GM21367 (cell line): ENCODE results near the gene CFAP57.
A peak's percentile ranks its signal among the peaks of the same experiment; 100 is the strongest.

ENCODE experiments used
- ATAC-seq: cut with Tn5 transposase; IDR thresholded peaks from one replicate; pipeline ENCODE4 v1.9.1; 2021; ENCODE audit not compliant: unreplicated experiment

The CFAP57 gene

DNA sequence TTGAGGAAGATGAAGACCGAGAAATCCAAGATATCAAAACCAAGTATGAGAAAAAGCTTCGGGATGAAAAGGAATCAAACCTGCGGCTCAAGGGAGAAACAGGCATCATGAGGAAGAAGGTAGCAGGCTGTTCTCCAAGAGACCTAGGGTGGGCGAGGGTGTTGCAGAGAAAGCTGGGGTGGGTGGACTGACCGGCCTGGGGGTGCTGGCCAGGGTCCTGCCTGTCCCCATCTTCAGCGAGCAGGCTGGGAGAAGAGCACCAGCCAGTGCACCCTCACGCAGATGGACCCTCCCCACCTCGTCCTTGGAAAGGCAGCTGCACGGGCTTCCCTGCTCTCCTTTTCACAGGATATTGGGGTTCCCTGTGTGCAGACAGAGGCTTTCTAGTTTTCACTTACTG is 50.7 kb downstream of the CFAP57 start:
- no peak for ATAC-seq

- no peak for ATAC-seq
These were observed 53.0 kb downstream of the CFAP57 start for GRCh38 chr1:43225168-43225567.

DNA sequence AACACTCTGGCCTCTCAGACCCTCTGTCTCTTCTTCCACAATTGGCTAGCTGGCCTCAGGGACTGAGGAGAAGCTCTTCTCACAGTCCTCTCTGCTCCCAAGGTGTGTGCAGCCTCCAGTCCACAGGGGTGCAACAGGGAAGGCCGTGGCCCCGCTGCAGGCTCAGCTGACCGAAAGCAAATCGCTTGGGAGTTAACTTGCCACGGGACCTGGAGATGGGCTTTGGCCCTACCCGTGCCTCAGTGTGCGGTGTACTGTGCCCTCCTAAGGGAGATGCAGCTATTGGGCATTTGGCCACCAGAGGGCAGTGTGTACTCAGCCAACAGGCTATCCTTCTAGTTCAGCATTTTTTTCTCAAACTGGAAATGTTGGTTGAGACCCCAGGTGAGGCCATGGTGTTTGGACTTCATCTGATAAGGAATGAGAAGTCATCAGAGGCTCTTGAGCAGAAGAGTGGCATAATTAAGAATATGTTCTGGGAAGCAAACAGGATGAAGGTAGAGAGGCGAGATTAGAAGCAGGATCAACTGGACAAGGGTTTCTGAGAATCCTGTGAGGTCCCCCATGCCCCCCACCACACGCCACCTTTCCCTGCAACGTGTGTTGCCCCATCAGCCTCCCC is 55.1 kb downstream of the CFAP57 start:
- ATAC-seq: no peak

DNA sequence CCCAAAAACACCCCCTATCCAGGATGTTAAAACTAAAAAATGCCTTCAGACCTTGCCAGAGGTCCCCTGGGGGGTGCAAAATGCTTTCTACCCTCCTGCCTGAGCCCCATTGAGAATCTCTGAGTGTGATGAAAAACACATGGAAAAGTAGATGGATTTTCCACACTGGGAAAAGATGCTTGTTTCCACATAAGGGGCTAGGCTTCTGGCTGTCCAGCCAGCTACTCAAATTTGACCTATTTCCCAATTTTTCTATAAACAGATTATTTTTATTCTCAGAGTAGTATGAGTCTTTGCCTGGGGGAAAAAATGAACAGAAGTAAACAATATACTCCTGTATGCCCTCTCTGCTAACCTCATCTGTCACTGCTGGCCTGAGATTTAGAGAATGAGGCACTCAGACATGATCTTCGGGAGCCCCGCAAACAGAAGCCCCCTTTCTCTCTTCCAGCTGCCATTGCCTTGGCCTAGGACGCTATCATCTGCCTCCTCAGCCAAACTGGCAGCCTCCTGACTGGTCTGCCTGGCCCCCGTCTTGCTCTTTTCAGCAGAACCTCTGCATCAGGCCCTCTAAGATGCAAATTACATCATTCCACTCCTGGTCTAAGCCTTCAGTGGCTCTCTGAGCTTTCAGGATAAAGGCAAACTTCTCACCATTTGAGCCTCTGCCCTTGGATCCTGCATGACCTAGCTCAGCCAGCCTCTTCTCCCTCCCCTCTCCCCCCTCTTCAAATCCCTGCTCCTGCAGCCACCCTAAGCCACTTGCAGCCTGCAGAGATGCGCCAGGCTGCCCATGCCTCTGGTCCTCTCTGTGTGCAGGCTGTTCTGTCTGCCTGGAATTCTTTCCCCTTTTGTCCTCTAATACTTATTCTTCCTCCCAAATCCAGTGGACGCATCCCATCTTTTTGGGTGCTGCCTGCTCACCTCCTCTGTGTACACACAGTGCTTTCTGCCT is 58.0 kb downstream of the CFAP57 start:
- ATAC-seq: no peak

- ATAC-seq: no peak
These were observed 59.9 kb downstream of the CFAP57 start for GRCh38 chr1:43232074-43232473.

- no peak for ATAC-seq
These were observed 60.4 kb downstream of the CFAP57 start for GRCh38 chr1:43232482-43232881.

- ATAC-seq: no peak
These were observed 61.5 kb downstream of the CFAP57 start for GRCh38 chr1:43233631-43234030.

DNA sequence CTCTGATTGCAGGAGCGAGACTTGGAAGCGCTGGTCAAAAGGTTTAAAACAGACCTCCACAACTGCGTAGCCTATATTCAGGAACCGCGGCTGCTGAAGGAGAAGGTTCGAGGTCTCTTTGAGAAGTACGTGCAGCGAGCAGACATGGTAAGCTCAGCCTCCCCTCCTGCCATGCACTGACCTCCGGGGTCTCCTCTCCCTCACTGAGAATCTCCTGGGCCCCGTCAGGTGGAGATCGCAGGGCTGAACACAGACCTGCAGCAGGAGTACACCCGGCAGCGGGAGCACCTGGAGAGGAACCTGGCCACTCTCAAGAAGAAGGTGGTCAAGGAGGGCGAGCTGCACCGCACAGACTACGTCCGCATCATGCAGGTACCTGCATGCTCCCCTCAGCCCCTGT is 62.1 kb downstream of the CFAP57 start:
- no peak for ATAC-seq

DNA sequence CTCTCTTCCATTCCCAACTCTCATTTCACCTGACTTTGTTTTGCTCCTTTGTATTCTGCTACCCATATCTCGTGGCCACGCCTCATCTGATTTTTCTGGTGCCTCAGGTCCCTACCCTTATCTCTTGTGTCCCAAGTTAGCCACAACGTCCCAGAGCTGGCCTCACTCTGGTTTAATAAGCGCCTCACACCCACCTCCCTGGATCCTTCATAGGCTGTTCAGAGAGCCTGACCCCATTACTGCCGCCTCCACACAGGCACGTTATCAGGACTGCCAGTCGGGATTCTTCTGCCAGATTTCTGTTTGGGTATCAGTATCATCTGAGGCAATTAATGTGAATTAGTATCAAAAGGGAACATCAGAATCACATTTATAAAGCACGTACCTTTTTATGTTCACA is 62.9 kb downstream of the CFAP57 start:
- no peak for ATAC-seq

- ATAC-seq: no peak
These were observed 63.5 kb downstream of the CFAP57 start for GRCh38 chr1:43235451-43236121.

GRCh38 chr1:43237121-43237520 is 65.0 kb downstream of the CFAP57 start:
- ATAC-seq: no peak

DNA sequence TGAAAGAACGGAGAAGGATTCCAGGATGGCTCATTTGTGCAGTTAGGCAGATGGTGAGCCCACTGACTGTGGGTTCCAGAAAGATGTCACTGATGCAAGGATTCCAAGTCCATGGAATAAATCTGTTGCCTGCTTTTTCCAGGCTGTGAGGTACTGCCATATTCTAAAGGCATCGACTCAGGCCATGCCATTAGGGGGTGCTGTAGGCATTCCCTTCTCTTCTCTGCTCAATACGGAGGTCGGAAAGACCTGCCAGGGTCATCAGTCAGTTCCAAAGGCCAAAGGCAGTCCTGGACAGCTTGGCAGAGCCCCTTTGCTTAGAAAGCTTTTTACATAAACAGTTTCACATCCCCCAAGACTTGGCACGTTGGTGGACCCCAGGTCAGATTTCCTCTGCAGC is 66.0 kb downstream of the CFAP57 start:
- no peak for ATAC-seq

DNA sequence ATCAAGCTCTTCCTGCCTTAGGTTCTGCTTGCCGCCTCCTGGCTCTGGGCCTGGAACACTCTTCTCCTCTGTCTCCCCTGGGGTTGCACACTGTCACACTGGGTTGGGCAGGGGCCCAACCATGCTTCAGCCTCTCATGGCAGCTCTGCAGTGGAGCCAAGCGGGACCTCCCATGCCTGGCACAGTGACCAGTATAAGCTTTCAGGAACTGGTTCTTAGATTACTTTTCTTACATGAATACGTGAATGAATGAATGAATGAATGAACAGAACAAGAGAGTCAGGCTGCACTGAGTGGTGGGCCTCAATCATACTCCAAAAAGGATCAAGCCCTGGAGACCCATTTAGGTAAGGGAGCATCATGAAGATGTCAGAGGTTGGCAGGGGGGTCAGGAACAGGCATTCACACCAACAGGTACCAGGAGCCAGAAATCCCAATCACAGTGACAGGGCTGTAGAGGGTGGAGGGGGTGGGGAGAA is 66.9 kb downstream of the CFAP57 start:
- no peak for ATAC-seq

- peak; percentile 81 for ATAC-seq
These were observed 67.4 kb downstream of the CFAP57 start for GRCh38 chr1:43239484-43239883.

GRCh38 chr1:43241413-43241836 is 69.3 kb downstream of the CFAP57 start:
- ATAC-seq: no peak

DNA sequence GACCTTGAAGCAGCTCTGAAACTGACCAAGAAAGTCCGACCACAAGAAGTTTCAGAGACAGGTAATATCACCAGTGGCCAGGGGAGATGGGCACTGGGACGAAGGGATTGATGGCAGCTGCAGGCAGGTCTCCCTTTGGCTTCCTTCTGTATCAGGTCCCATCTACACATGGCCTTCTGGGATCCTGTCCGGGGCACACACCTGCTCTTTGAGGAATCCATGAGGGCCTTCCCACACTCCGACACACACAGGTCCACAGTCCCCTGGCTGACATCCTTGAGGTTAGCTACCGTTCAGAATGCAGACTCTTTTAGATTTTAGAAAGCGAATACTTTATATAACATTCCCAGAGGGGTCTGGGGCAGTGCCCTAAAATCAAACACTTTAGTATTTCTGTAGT is 71.2 kb downstream of the CFAP57 start:
- ATAC-seq: no peak

- ATAC-seq: no peak
These were observed 74.5 kb downstream of the CFAP57 start for GRCh38 chr1:43246466-43247213.

DNA sequence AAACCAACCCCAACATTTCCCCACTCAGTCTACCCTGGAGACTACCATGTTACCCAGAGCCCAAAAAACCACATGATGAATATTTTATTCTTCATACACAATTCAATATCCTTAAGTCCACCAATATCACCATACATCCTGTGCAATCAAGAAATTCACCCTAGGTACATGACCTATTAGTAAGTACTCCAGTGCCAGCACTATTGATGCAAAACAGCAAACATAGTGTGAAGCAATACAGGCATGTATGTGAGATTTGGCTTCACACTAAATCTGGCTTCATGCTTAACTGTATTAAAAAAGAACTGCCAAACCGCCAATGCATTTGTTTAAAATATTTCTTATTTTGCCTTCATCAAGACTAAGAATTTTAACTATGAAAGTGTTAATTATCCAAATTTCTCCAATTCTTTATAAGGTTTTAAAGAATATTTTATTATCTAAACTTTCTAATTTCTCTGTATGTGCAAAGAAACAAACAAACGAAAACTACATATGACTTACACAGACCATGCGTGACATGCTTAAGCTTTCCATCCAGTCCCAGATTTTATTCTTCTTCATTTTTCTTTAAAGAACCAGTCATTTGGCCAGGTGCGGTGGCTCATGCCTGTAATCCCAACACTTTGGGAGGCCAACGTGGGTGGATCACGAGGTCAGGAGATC is 75.3 kb downstream of the CFAP57 start:
- no peak for ATAC-seq

DNA sequence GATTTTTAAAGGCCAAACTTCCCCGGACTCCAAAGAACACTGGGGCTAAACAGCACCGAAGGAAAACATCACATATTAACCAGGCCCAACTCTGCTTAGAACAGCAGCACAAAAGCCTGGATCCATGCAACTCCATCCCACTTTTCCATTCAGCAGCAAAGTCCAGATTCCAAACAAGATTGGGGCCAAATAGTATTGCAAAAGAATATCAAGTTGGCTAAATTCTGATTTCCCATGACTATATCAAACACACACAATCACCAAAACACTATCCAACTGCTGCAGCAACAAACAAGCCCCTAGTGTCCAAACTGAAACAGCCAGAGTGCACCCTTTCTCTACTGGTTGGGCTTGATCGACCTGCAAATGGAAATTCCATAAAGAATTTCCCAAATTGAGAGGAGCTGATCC is 78.2 kb downstream of the CFAP57 start:
- no peak for ATAC-seq

GRCh38 chr1:43251024-43251423 is 78.9 kb downstream of the CFAP57 start:
- no peak for ATAC-seq
